Suprapubic skin (tissue), 4 donors: ENCODE results near the gene ONECUT3. TPM values are rescaled to one million over a fixed set of nuclear protein-coding genes. Genes with fewer than 3 reads are reported as not detected.

Experiments
- DNase-seq, 2 donors: peaks; one replicate each; pipeline ENCODE4 v3.0.0-alpha.2; 2019; ENCODE audit warnings: low spot score in 2 of 2
- H3K27ac ChIP-seq: fragments of 200-600 bp; sonication (generic); one replicate; pipeline ENCODE4 v1.5.1; 2019
- H3K27me3 ChIP-seq: fragments of 200-600 bp; sonication (generic); one replicate; pipeline ENCODE4 v1.5.1; 2019
- H3K36me3 ChIP-seq: fragments of 200-600 bp; sonication (generic); one replicate; pipeline ENCODE4 v1.5.1; 2019
- H3K4me1 ChIP-seq: fragments of 200-600 bp; sonication (generic); one replicate; pipeline ENCODE4 v1.5.1; 2019
- H3K4me3 ChIP-seq: fragments of 200-600 bp; sonication (generic); one replicate; pipeline ENCODE4 v1.5.1; 2019; ENCODE audit warnings: mild to moderate bottlenecking
- H3K9me3 ChIP-seq: fragments of 200-600 bp; sonication (generic); one replicate; pipeline ENCODE4 v1.5.1; 2019
- CTCF ChIP-seq, 2 donors: fragments of 200-600 bp in 1 of 2; fragments of 450-650 bp in 1 of 2; sonication (generic) in 1 of 2; IDR thresholded peaks; one replicate each; pipeline ENCODE4 v1.5.1; 2016 to 2019; ENCODE audit warnings: antibody characterized with exemption in 2 of 2, mild to moderate bottlenecking in 1 of 2, moderate library complexity in 1 of 2
- EP300 ChIP-seq: sonication (generic); formaldehyde crosslinking; IDR thresholded peaks from one replicate; pipeline ENCODE4 v1.6.1; 2017; ENCODE audit warnings: antibody characterized with exemption
- POLR2A ChIP-seq, 2 donors: fragments of 450-650 bp; IDR thresholded peaks; one replicate each; pipeline ENCODE4 v1.6.1; 2017; ENCODE audit warnings: antibody characterized with exemption in 2 of 2, mild to moderate bottlenecking in 2 of 2, moderate library complexity in 2 of 2
- POLR2AphosphoS5 ChIP-seq, 3 donors: sonication (generic); formaldehyde crosslinking; IDR thresholded peaks; one replicate each; pipeline ENCODE4 v1.6.1; 2017; ENCODE audit warnings: antibody characterized with exemption in 3 of 3
- WGBS: methylation state at CpG from one replicate; pipeline ENCODE4 v1.1.5; 2018; 5-methylcytosine and 5-hydroxymethylcytosine counted together
- total RNA-seq, 4 donors: library from RNA; depleted of rRNA; stranded (reverse); fragments of >200 nt; gene quantifications; one replicate each; pipeline ENCODE4 v1.1.0, GENCODE V29; 2016

ONECUT3 gene
- total RNA-seq, 4 donors from 2014 or later: not detected

GRCh38 chr19:1823539-1824251 lies 70.4 kb downstream of the ONECUT3 start:
- H3K9me3 ChIP-seq: no peaks in the 10 kb centered on the region
- WGBS: 84% methylated on average over 5 of the region's 36 CpGs
- peaks cover 88% of the 10 kb centered on the region for H3K36me3 ChIP-seq
- DNase-seq: no peak
- peaks cover 11% of the 10 kb centered on the region for H3K4me1 ChIP-seq
- H3K27me3 ChIP-seq: no peaks in the 10 kb centered on the region
- no peak overlapping the region for H3K4me3 ChIP-seq
- no peak overlapping the region for H3K27ac ChIP-seq
- TF ChIP-seq POLR2A (IDR thresholded peaks at IDR 0.05) (no peak), POLR2AphosphoS5 (IDR thresholded peaks at IDR 0.05) (no peak), EP300 (no peak), CTCF (IDR thresholded peaks at IDR 0.05) (no peak)

GRCh38 chr19:1824252-1824622 lies 70.9 kb downstream of the ONECUT3 start:
- H3K27me3 ChIP-seq: no peaks in the 10 kb centered on the region
- no peak for DNase-seq
- peaks cover 11% of the 10 kb centered on the region for H3K4me1 ChIP-seq
- no peak overlapping the region for H3K4me3 ChIP-seq
- H3K27ac ChIP-seq: no peak overlapping the region
- WGBS: 81% methylated on average over 9 of the region's 14 CpGs
- no peaks in the 10 kb centered on the region for H3K9me3 ChIP-seq
- H3K36me3 ChIP-seq: peaks cover 84% of the 10 kb centered on the region
- TF ChIP-seq POLR2AphosphoS5 (IDR thresholded peaks at IDR 0.05): no peak
- no peak for TF ChIP-seq POLR2A (IDR thresholded peaks at IDR 0.05)
- no peak for TF ChIP-seq EP300
- no peak for TF ChIP-seq CTCF (IDR thresholded peaks at IDR 0.05)

- H3K36me3 ChIP-seq: peaks cover 80% of the 10 kb centered on the region
- H3K4me3 ChIP-seq: no peak overlapping the region
- H3K27ac ChIP-seq: no peak overlapping the region
- no peaks in the 10 kb centered on the region for H3K27me3 ChIP-seq
- H3K4me1 ChIP-seq: peaks cover 11% of the 10 kb centered on the region
- peak; percentile 82 to 88 for TF ChIP-seq CTCF (IDR thresholded peaks at IDR 0.05)
- TF ChIP-seq EP300: no peak
- TF ChIP-seq POLR2AphosphoS5 (IDR thresholded peaks at IDR 0.05): no peak
- no peak for TF ChIP-seq POLR2A (IDR thresholded peaks at IDR 0.05)
- DNase-seq: peak in 1 of 2 donors; percentile 87
- H3K9me3 ChIP-seq: no peaks in the 10 kb centered on the region
- whole genome bisulfite sequencing: 29% methylated on average over 13 of the region's 15 CpGs
Measured at GRCh38 chr19:1825909-1826556, 72.7 kb downstream of the ONECUT3 start.

- H3K27me3 ChIP-seq: no peaks in the 10 kb centered on the region
- no peak for TF ChIP-seq POLR2A (IDR thresholded peaks at IDR 0.05)
- TF ChIP-seq CTCF (IDR thresholded peaks at IDR 0.05): no peak
- no peak for TF ChIP-seq POLR2AphosphoS5 (IDR thresholded peaks at IDR 0.05)
- TF ChIP-seq EP300: no peak
- DNase-seq: no peak
- H3K4me1 ChIP-seq: peaks cover 11% of the 10 kb centered on the region
- H3K9me3 ChIP-seq: no peaks in the 10 kb centered on the region
- H3K27ac ChIP-seq: no peak overlapping the region
- H3K4me3 ChIP-seq: no peak overlapping the region
- WGBS: 86% methylated on average over 20 of the region's 63 CpGs
- H3K36me3 ChIP-seq: peaks cover 73% of the 10 kb centered on the region
Measured at GRCh38 chr19:1826557-1827521, 73.5 kb downstream of the ONECUT3 start.
